ENCODE measurements around the gene CALD1.

- no peak for TF ChIP-seq ESRRG (CRISPR knock-in tag; IDR thresholded peaks at IDR 0.05)
- TF ChIP-seq, protein P1, sequence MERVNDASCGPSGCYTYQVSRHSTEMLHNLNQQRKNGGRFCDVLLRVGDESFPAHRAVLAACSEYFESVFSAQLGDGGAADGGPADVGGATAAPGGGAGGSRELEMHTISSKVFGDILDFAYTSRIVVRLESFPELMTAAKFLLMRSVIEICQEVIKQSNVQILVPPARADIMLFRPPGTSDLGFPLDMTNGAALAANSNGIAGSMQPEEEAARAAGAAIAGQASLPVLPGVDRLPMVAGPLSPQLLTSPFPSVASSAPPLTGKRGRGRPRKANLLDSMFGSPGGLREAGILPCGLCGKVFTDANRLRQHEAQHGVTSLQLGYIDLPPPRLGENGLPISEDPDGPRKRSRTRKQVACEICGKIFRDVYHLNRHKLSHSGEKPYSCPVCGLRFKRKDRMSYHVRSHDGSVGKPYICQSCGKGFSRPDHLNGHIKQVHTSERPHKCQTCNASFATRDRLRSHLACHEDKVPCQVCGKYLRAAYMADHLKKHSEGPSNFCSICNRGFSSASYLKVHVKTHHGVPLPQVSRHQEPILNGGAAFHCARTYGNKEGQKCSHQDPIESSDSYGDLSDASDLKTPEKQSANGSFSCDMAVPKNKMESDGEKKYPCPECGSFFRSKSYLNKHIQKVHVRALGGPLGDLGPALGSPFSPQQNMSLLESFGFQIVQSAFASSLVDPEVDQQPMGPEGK (CRISPR knock-in tag; IDR thresholded peaks at IDR 0.05; ENCODE audit: borderline replicate concordance): no peak
- no peak for TF ChIP-seq ISL1 (CRISPR knock-in tag; IDR thresholded peaks at IDR 0.05)
- no peak for TF ChIP-seq ZFP30 (CRISPR knock-in tag; IDR thresholded peaks at IDR 0.05)
- no peak for TF ChIP-seq ARNTL (CRISPR knock-in tag; IDR thresholded peaks at IDR 0.05; ENCODE audit: borderline replicate concordance, low read depth)
- TF ChIP-seq, protein P2, sequence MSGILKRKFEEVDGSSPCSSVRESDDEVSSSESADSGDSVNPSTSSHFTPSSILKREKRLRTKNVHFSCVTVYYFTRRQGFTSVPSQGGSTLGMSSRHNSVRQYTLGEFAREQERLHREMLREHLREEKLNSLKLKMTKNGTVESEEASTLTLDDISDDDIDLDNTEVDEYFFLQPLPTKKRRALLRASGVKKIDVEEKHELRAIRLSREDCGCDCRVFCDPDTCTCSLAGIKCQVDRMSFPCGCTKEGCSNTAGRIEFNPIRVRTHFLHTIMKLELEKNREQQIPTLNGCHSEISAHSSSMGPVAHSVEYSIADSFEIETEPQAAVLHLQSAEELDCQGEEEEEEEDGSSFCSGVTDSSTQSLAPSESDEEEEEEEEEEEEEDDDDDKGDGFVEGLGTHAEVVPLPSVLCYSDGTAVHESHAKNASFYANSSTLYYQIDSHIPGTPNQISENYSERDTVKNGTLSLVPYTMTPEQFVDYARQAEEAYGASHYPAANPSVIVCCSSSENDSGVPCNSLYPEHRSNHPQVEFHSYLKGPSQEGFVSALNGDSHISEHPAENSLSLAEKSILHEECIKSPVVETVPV (CRISPR knock-in tag; IDR thresholded peaks at IDR 0.05): no peak
- TF ChIP-seq SNAI2 (CRISPR knock-in tag; IDR thresholded peaks at IDR 0.05): no peak
- no peak for TF ChIP-seq ZNF565 (CRISPR knock-in tag; conservative IDR thresholded peaks at IDR 0.05; ENCODE audit: low read depth)
- no peak for TF ChIP-seq GLIS3 (CRISPR knock-in tag; IDR thresholded peaks at IDR 0.05)
- TF ChIP-seq CREB5 (CRISPR knock-in tag; IDR thresholded peaks at IDR 0.05; ENCODE audit: low read depth): no peak
- TF ChIP-seq ZNF70 (CRISPR knock-in tag; IDR thresholded peaks at IDR 0.05): no peak
- TF ChIP-seq OSR1 (CRISPR knock-in tag; IDR thresholded peaks at IDR 0.05): no peak
- TF ChIP-seq ZNF8 (CRISPR knock-in tag; IDR thresholded peaks at IDR 0.05): no peak
- no peak for TF ChIP-seq RARB (CRISPR knock-in tag; IDR thresholded peaks at IDR 0.05)
Measured at GRCh38 chr7:134879815-134880475, 100.5 kb downstream of the CALD1 start.

Measured in SK-N-SH treated with all-trans-retinoic acid at 6 μM for 48 hours (cell line).